H1 (cell line): Measurements from ENCODE around the gene SLC16A6. TPM values are rescaled to one million over a fixed set of nuclear protein-coding genes. Genes with fewer than 3 reads are reported as not detected.

Experiments
- CTCF ChIA-PET: fragments of 300-600 bp; sonication (Branson Sonifier 250); formaldehyde crosslinking; loops from one replicate; lab custom pipeline; 2021; ENCODE audit not compliant: partially characterized antibody; lab: Charles Lee
- POLR2A ChIA-PET: fragments of 300-600 bp; sonication (Branson Sonifier 250); formaldehyde crosslinking; loops from one replicate; lab custom pipeline; 2021; ENCODE audit warnings: inconsistent platforms; ENCODE audit not compliant: partially characterized antibody; lab: Charles Lee
- DNase-seq, 2 experiments: peaks; one replicate each; pipeline versions ENCODE4 v3.0.0 to v3.0.0-alpha.2; 2010 to 2022; ENCODE audit warnings: low spot score in 2 of 2, low read depth in 1 of 2, mixed read lengths in 1 of 2
- FAIRE-seq: peaks from 2 replicates; lab custom pipeline; 2011; peaks lifted over from hg19 to GRCh38; lab: Jason Lieb, UNC
- H2AFZ ChIP-seq: 2 replicates; pipeline ENCODE4 v1.8.1; 2012; ENCODE audit warnings: low read length, inconsistent platforms
- H2AK5ac ChIP-seq: 2 replicates; pipeline ENCODE4 v1.6.1; 2013; ENCODE audit warnings: low read depth, low read length
- H2BK120ac ChIP-seq: replicated peaks from 2 replicates; pipeline ENCODE3; 2013; ENCODE audit warnings: low read depth, low read length, inconsistent platforms
- H2BK12ac ChIP-seq: 2 replicates; pipeline ENCODE4 v1.6.1; 2013; ENCODE audit warnings: low read depth, low read length
- H2BK15ac ChIP-seq: 2 replicates; pipeline ENCODE4 v1.6.1; 2013; ENCODE audit warnings: low read length
- H2BK20ac ChIP-seq: 2 replicates; pipeline ENCODE4 v1.6.1; 2013; ENCODE audit warnings: low read length
- H2BK5ac ChIP-seq: 2 replicates; pipeline ENCODE4 v1.6.1; 2013; ENCODE audit warnings: low read depth, low read length
- H3K14ac ChIP-seq: 2 replicates; pipeline ENCODE4 v1.6.1; 2013; ENCODE audit warnings: inconsistent platforms; ENCODE audit not compliant: insufficient read length
- H3K18ac ChIP-seq: 2 replicates; pipeline ENCODE4 v1.6.1; 2013; ENCODE audit warnings: low read length; ENCODE audit errors: extremely low read depth
- H3K23ac ChIP-seq: 2 replicates; pipeline ENCODE4 v1.6.1; 2013; ENCODE audit warnings: inconsistent platforms; ENCODE audit not compliant: insufficient read length
- H3K23me2 ChIP-seq: 2 replicates; pipeline ENCODE4 v1.6.1; 2013; ENCODE audit warnings: low read depth, low read length
- H3K27ac ChIP-seq: 2 replicates; pipeline ENCODE4 v1.6.1; 2011; ENCODE audit warnings: low read depth, low read length, inconsistent platforms
- H3K27me3 ChIP-seq, 4 experiments: replicated peaks in 1 of 4; 1 replicate in 1 of 4; 2 replicates in 3 of 4; pipeline versions ENCODE4 v1.6.1 to v1.8.1; 2011 to 2013; ENCODE audit warnings: low read length in 3 of 4, mild to moderate bottlenecking in 3 of 4, inconsistent platforms in 2 of 4, mixed read lengths in 2 of 4, moderate library complexity in 1 of 4; ENCODE audit not compliant: control insufficient read depth in 3 of 4, insufficient read depth in 3 of 4; ENCODE audit errors: extremely low read depth in 1 of 4
- H3K36me3 ChIP-seq, 4 experiments: 2 replicates each; pipeline versions ENCODE4 v1.6.1 to v1.8.1; 2011 to 2013; ENCODE audit warnings: mild to moderate bottlenecking in 4 of 4, low read length in 3 of 4, moderate library complexity in 2 of 4, control low read depth in 1 of 4, inconsistent platforms in 1 of 4; ENCODE audit not compliant: insufficient read depth in 4 of 4, control insufficient read depth in 2 of 4
- H3K4ac ChIP-seq: replicated peaks from 2 replicates; pipeline ENCODE3; 2013; ENCODE audit warnings: low read length, low read depth, mixed read lengths, inconsistent platforms; ENCODE audit not compliant: insufficient read length
- H3K4me1 ChIP-seq, 4 experiments: replicated peaks in 1 of 4; 1 replicate in 1 of 4; 2 replicates in 3 of 4; pipeline versions ENCODE4 v1.6.1 to v1.8.1; 2011 to 2013; ENCODE audit warnings: low read length in 3 of 4, inconsistent platforms in 2 of 4, mixed read lengths in 1 of 4; ENCODE audit not compliant: insufficient read depth in 4 of 4, control insufficient read depth in 3 of 4
- H3K4me2 ChIP-seq, 2 experiments: 2 replicates each; pipeline versions ENCODE4 v1.6.1 to v1.8.1; 2011 to 2013; ENCODE audit warnings: low read depth in 2 of 2, low read length in 2 of 2, control low read depth in 1 of 2, inconsistent platforms in 1 of 2, mild to moderate bottlenecking in 1 of 2; ENCODE audit not compliant: insufficient read depth in 1 of 2
- H3K4me3 ChIP-seq, 4 experiments: fragments of 200-600, 300-600 bp in 1 of 4; sonication (generic), shearing (Covaris generic), sonication (Bioruptor Twin) in 1 of 4; 2 replicates each; pipeline versions ENCODE4 v1.5.1 to v1.8.1; 2011 to 2016; ENCODE audit warnings: low read length in 4 of 4, low read depth in 3 of 4, control low read depth in 2 of 4, inconsistent platforms in 2 of 4, mild to moderate bottlenecking in 2 of 4, mixed read lengths in 1 of 4, moderate library complexity in 1 of 4; ENCODE audit not compliant: insufficient read depth in 2 of 4; ENCODE audit errors: extremely low read depth in 1 of 4
- H3K56ac ChIP-seq: replicated peaks from 2 replicates; pipeline ENCODE3; 2013; ENCODE audit warnings: low read depth, mild to moderate bottlenecking, mixed read lengths, low read length, inconsistent platforms; ENCODE audit not compliant: insufficient read length
- H3K79me1 ChIP-seq: 2 replicates; pipeline ENCODE4 v1.6.1; 2013; ENCODE audit warnings: low read depth, low read length, control low read depth
- H3K79me2 ChIP-seq, 2 experiments: 2 replicates each; pipeline versions ENCODE4 v1.6.1 to v1.8.1; 2012 to 2013; ENCODE audit warnings: low read length in 2 of 2, mild to moderate bottlenecking in 2 of 2, inconsistent platforms in 1 of 2; ENCODE audit not compliant: insufficient read depth in 2 of 2, control insufficient read depth in 1 of 2
- H3K9ac ChIP-seq, 4 experiments: replicated peaks in 1 of 4; 1 replicate in 1 of 4; 2 replicates in 3 of 4; pipeline versions ENCODE4 v1.6.1 to v1.8.1; 2011 to 2013; ENCODE audit warnings: low read depth in 3 of 4, low read length in 3 of 4, control low read depth in 2 of 4, mild to moderate bottlenecking in 2 of 4, moderate library complexity in 2 of 4, inconsistent platforms in 1 of 4; ENCODE audit errors: extremely low read depth in 1 of 4
- H3K9me3 ChIP-seq, 2 experiments: 2 replicates each; pipeline versions ENCODE4 v1.6.1 to v1.8.1; 2012 to 2013; ENCODE audit warnings: mild to moderate bottlenecking in 2 of 2, moderate library complexity in 2 of 2, control low read depth in 1 of 2, inconsistent platforms in 1 of 2, low read depth in 1 of 2, low read length in 1 of 2, mixed read lengths in 1 of 2; ENCODE audit not compliant: insufficient read depth in 2 of 2
- H4K20me1 ChIP-seq, 2 experiments: replicated peaks in 1 of 2; 2 replicates each; pipeline versions ENCODE3 to v1.8.1; 2011 to 2013; ENCODE audit warnings: inconsistent platforms in 2 of 2, low read length in 2 of 2, mild to moderate bottlenecking in 1 of 2; ENCODE audit not compliant: insufficient read depth in 2 of 2, control insufficient read depth in 1 of 2
- H4K5ac ChIP-seq: 2 replicates; pipeline ENCODE4 v1.6.1; 2013; ENCODE audit warnings: low read length, low read depth, mixed read lengths, inconsistent platforms; ENCODE audit not compliant: insufficient read length
- H4K8ac ChIP-seq: 2 replicates; pipeline ENCODE4 v1.8.0; 2013; ENCODE audit warnings: mild to moderate bottlenecking, moderate library complexity, low read length, inconsistent platforms; ENCODE audit not compliant: insufficient read depth; ENCODE audit errors: extremely low read depth
- H4K91ac ChIP-seq: replicated peaks from 2 replicates; pipeline ENCODE3; 2013; ENCODE audit warnings: low read length, mixed read lengths, inconsistent platforms; ENCODE audit not compliant: insufficient read length
- BACH1 ChIP-seq: IDR thresholded peaks from 2 replicates; pipeline ENCODE4 v1.6.1; 2012; ENCODE audit warnings: low read length, improper control_type of control experiment
- CHD1 ChIP-seq: IDR thresholded peaks from 2 replicates; pipeline ENCODE4 v1.6.1; 2012; ENCODE audit warnings: low read depth, low read length, improper control_type of control experiment
- EGR1 ChIP-seq: IDR thresholded peaks from 2 replicates; pipeline ENCODE4 v1.6.1; 2011; ENCODE audit warnings: low read depth, low read length, borderline replicate concordance
- GABPA ChIP-seq: IDR thresholded peaks from 2 replicates; pipeline ENCODE4 v1.6.1; 2011; ENCODE audit warnings: mild to moderate bottlenecking, low read length, moderate library complexity, borderline replicate concordance; ENCODE audit not compliant: insufficient read depth
- GTF2F1 ChIP-seq: IDR thresholded peaks from 2 replicates; pipeline ENCODE4 v1.6.1; 2012; ENCODE audit warnings: low read depth, low read length, improper control_type of control experiment, borderline replicate concordance
- HDAC2 ChIP-seq, 2 experiments: fragments of 300-600 bp in 1 of 2; sonication (generic) in 1 of 2; IDR thresholded peaks; 2 replicates each; pipeline ENCODE4 v1.6.1; 2011 to 2012; ENCODE audit warnings: low read depth in 2 of 2, low read length in 2 of 2, mild to moderate bottlenecking in 2 of 2, moderate library complexity in 2 of 2, borderline replicate concordance in 1 of 2, inconsistent platforms in 1 of 2
- KDM1A ChIP-seq: fragments of 200-600, 300-600 bp; sonication (generic); IDR thresholded peaks from 2 replicates; pipeline ENCODE4 v1.7.1; 2016; ENCODE audit warnings: mild to moderate bottlenecking, low read length, borderline replicate concordance
- KDM4A ChIP-seq: IDR thresholded peaks from one replicate; pipeline ENCODE4 v1.7.1; 2012; ENCODE audit warnings: low read depth, mild to moderate bottlenecking, moderate library complexity, low read length, inconsistent platforms; ENCODE audit not compliant: severe bottlenecking
- POLR2A ChIP-seq, 2 experiments: IDR thresholded peaks; 1 replicate in 1 of 2; 2 replicates in 1 of 2; pipeline ENCODE4 v1.6.1; 2011; ENCODE audit warnings: low read depth in 2 of 2, low read length in 2 of 2, mild to moderate bottlenecking in 2 of 2; ENCODE audit errors: control extremely low read depth in 1 of 2
- POU5F1 ChIP-seq: IDR thresholded peaks from 2 replicates; pipeline ENCODE4 v1.6.1; 2011; ENCODE audit warnings: low read depth, mild to moderate bottlenecking, low read length, moderate library complexity
- RFX5 ChIP-seq: IDR thresholded peaks from 2 replicates; pipeline ENCODE4 v1.6.1; 2011; ENCODE audit warnings: low read depth, low read length, improper control_type of control experiment, borderline replicate concordance
- TCF12 ChIP-seq: IDR thresholded peaks from 2 replicates; pipeline ENCODE4 v1.6.1; 2011; ENCODE audit warnings: low read depth, mild to moderate bottlenecking, low read length
- TEAD4 ChIP-seq: IDR thresholded peaks from 2 replicates; pipeline ENCODE4 v1.6.1; 2012; ENCODE audit warnings: low read depth, low read length, inconsistent platforms, mixed read lengths
- WGBS, 2 experiments: shearing (Covaris generic) in 1 of 2; methylation state at CpG; one replicate each; pipeline versions ENCODE4 v1.1.6 to v1.1.7; 2013 to 2015; ENCODE audit warnings: low lambda C conversion rate in 2 of 2, mixed read lengths in 2 of 2, inconsistent platforms in 1 of 2, low coverage in 1 of 2, missing lambda C conversion rate in 1 of 2; ENCODE audit not compliant: insufficient replicate concordance in 2 of 2, insufficient coverage in 1 of 2, insufficient read length in 1 of 2; ENCODE audit errors: extremely low coverage in 1 of 2, missing lambda C conversion rate in 1 of 2; 5-methylcytosine and 5-hydroxymethylcytosine counted together
- polyA plus RNA-seq, 7 experiments: library from polyadenylated mRNA; depleted of rRNA in 3 of 7; stranded (reverse) in 5 of 7; unstranded in 2 of 7; fragments of >200 nt in 5 of 7; fragments of 200-250 nt in 2 of 7; gene quantifications; 1 replicate in 5 of 7; 2 replicates in 1 of 7; 4 replicates in 1 of 7; pipeline versions ENCODE4 v1.2.1 to v1.2.3, GENCODE V29; 2011 to 2013; ENCODE audit warnings: missing spikeins in 2 of 7, mixed read lengths in 2 of 7
- total RNA-seq: library from RNA; stranded (reverse); fragmentation: NEBNext Ultra II Directional; extraction: Animal tissue kit (Norgen Biotek cat#: 25700); gene quantifications from 2 replicates; pipeline ENCODE4 v1.2.1, GENCODE V29; 2021
- TF ChIP-seq, protein P1 (sequence below): IDR thresholded peaks from 2 replicates; pipeline ENCODE4 v1.6.1; 2011; ENCODE audit warnings: low read depth, mild to moderate bottlenecking, low read length; ENCODE audit not compliant: insufficient read depth

SLC16A6 gene
- total and polyA plus RNA-seq, 2 of the 8 experiments (the other 6 are each of a cell fraction or from before 2014, with no cell fraction given): 0.17 to 0.22 TPM

GRCh38 chr17:68299817-68300216 lies 8.9 kb upstream of the SLC16A6 start:
- Histone ChIP-seq H3K36me3 (no peaks in the 10 kb centered on the region), H4K91ac (no peak overlapping the region), H2BK5ac (no peak overlapping the region), H4K5ac (no peak overlapping the region), H3K4ac (no peak overlapping the region), H3K79me2 (no peaks in the 10 kb centered on the region; a peak in 1 of 4 replicates), H3K79me1 (no peaks in the 10 kb centered on the region), H3K9me3 (no peaks in the 10 kb centered on the region), H3K27ac (no peak overlapping the region), H3K23me2 (no peaks in the 10 kb centered on the region), H4K20me1 (no peaks in the 10 kb centered on the region), H2BK12ac (no peak overlapping the region), H3K4me2 (no peak overlapping the region), H2BK15ac (0 out of 2 replicates have a peak overlapping the region, but pooled peaks have one; percentile 6), H3K4me1 (peaks cover 11 to 28% (median 16%) of the 10 kb centered on the region in 4 experiments), H3K14ac (no peak overlapping the region), H3K27me3 (no peaks in the 10 kb centered on the region), H3K56ac (no peak overlapping the region), H3K23ac (no peak overlapping the region), H4K8ac (no peak overlapping the region), H2AK5ac (no peak overlapping the region), H3K18ac (no peak overlapping the region), H2AFZ (no peak overlapping the region), H3K4me3 (no peak overlapping the region), H2BK120ac (no peak overlapping the region), H3K9ac (no peak overlapping the region), H2BK20ac (no peak overlapping the region)
- ChIA-PET CTCF (interaction anchor here (1.7 kb wide), 1 partner anchor 23 kb away, joined by 3 read pairs; no protein-coding TSS in a partner anchor), POLR2A (interaction anchor here (0.7 kb wide), 1 partner anchor 14 kb away, joined by 3 read pairs; no protein-coding TSS in a partner anchor)
- WGBS, 2 experiments: 89% methylated on average over 3 of the region's 3 CpGs; no CpG with 5 or more reads in 1 of the 2 experiments
- DNase-seq (no peak), FAIRE-seq (no peak)
- TF ChIP-seq, protein P1, sequence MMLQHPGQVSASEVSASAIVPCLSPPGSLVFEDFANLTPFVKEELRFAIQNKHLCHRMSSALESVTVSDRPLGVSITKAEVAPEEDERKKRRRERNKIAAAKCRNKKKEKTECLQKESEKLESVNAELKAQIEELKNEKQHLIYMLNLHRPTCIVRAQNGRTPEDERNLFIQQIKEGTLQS: no peak
- TF ChIP-seq BACH1 (no peak), KDM4A (no peak), POLR2A (IDR thresholded peaks at IDR 0.05; ENCODE audit: control extremely low read depth in 1 of 2, low read depth in 2 of 2, low read length in 2 of 2) (no peak), POU5F1 (no peak), TCF12 (no peak), CHD1 (no peak), GTF2F1 (no peak), EGR1 (no peak), KDM1A (no peak), RFX5 (no peak), HDAC2 (IDR thresholded peaks at IDR 0.05; ENCODE audit: borderline replicate concordance in 1 of 2, low read depth in 2 of 2, low read length in 2 of 2) (no peak), GABPA (no peak), TEAD4 (no peak)
